NB4 (cell line): ENCODE data around the gene PAOX.
"Not testable (repeated sequence)": the region's sequence is repeated elsewhere in the genome, so short reads cannot be mapped to it uniquely, and the experiment has no call there.

ENCODE experiments used
- DNase-seq: peaks from one replicate; pipeline ENCODE4 v3.0.0; 2010; ENCODE audit warnings: low read depth
- H3K4me3 ChIP-seq: one replicate; pipeline ENCODE4 v1.5.1; 2011; ENCODE audit warnings: mild to moderate bottlenecking, low read depth, low read length, moderate library complexity
- CTCF ChIP-seq: IDR thresholded peaks from one replicate; pipeline ENCODE4 v1.5.1; 2012; ENCODE audit warnings: low read depth, low read length
- MAX ChIP-seq: IDR thresholded peaks from 2 replicates; pipeline ENCODE4 v1.6.1; 2011; ENCODE audit warnings: low read depth, low read length
- MYC ChIP-seq: IDR thresholded peaks from 2 replicates; pipeline ENCODE4 v1.6.1; 2011; ENCODE audit warnings: low read depth, low read length
- POLR2A ChIP-seq: IDR thresholded peaks from 2 replicates; pipeline ENCODE4 v1.6.1; 2011; ENCODE audit warnings: mild to moderate bottlenecking; ENCODE audit not compliant: insufficient read length; ENCODE audit errors: extremely low read depth

PAOX gene

DNA sequence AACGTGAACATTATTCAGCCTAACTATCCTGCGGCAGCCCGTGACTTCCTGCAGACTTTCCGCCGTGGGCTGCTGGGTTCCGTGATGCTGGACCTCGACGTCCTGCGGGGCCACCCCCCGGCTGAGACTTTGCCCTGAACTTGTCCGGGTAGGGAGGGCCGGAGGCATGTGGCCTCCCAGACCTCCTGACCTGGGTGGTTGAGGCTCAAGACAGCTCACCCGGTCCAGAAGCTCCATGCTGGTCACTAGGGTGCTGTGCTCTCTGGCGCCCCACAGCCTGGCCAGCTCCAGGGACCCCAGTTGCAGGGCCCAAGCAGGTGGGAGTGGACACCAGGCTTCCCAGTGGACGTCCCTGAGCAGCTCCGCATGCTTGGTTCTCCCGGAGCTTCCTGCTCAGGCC, 41.0 kb downstream of the PAOX start:
- no peak for TF ChIP-seq POLR2A
- no peak for TF ChIP-seq MAX
- no peak overlapping the region for H3K4me3 ChIP-seq
- DNase-seq, result no peak

GRCh38 chr10:133420579-133420978, 41.5 kb downstream of the PAOX start:
- TF ChIP-seq CTCF, result no peak
- TF ChIP-seq MAX, result no peak
- TF ChIP-seq POLR2A, result no peak
- TF ChIP-seq MYC, result no peak
- H3K4me3 ChIP-seq, result no peak overlapping the region
- DNase-seq, result no peak

GRCh38 chr10:133421336-133422222, 42.5 kb downstream of the PAOX start:
- no peak for DNase-seq
- H3K4me3 ChIP-seq, result no peak overlapping the region
- TF ChIP-seq MAX, result no peak
- no peak for TF ChIP-seq CTCF
- no peak for TF ChIP-seq POLR2A
- TF ChIP-seq MYC, result no peak

DNA sequence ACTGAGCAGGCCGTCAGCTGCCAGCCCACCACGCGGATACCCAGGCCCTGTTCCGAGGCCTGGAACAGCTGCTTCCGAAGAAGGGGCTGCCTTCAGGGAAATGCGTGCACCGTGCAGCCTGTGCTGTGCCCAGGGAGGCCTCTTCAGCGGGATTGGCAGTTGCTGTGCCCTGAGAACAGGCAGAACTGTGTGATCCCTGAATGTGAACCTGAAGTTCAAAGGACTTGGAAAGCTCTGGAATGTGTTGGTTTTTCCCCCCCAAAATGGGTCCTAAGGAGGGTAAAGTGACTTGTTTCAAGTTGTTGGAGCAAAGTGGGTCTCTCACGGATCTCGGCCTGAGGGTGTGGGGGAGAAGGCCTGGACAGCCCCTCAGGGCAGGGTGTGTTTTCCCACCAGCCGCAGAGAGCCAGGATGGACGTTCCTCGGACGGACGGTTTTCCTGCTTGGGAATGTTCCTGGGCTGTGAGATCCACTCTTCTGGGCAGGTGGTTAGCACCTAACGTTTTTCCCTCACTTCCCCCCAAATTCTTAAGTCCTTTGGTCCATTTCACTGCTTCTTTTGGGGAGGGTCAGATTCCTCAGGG, 43.3 kb downstream of the PAOX start:
- DNase-seq, result no peak
- H3K4me3 ChIP-seq, result no peak overlapping the region
- TF ChIP-seq CTCF (no peak), POLR2A (no peak), MYC (no peak), MAX (no peak)

GRCh38 chr10:133422807-133423771, 44.0 kb downstream of the PAOX start:
- DNase-seq, result no peak
- TF ChIP-seq CTCF (no peak), MYC (no peak), MAX (no peak), POLR2A (no peak)
- H3K4me3 ChIP-seq, result no peak overlapping the region

GRCh38 chr10:133424102-133424501, 45.0 kb downstream of the PAOX start:
- DNase-seq, H3K4me3 ChIP-seq: not testable (repeated sequence)

GRCh38 chr10:133424601-133425000, 45.5 kb downstream of the PAOX start, which contains the start of gene SPRN:
TSS of gene SPRN (minus strand) at chr10:133424625. CDS start at chr10:133423681, 944 bp downstream.
- DNase-seq, H3K4me3 ChIP-seq: not testable (repeated sequence)

- not testable (repeated sequence) for H3K4me3 ChIP-seq, DNase-seq
These were observed 50.5 kb downstream of the PAOX start for GRCh38 chr10:133429571-133429970.

GRCh38 chr10:133431888-133432613, 53.0 kb downstream of the PAOX start:
- not testable (repeated sequence) for DNase-seq, H3K4me3 ChIP-seq

GRCh38 chr10:133432789-133433188, 53.7 kb downstream of the PAOX start:
- DNase-seq, result not testable (repeated sequence)

More at GRCh38 chr10:133432789-133433188, 53.7 kb downstream of the PAOX start:
- not testable (repeated sequence) for H3K4me3 ChIP-seq
